ENCODE measurements around the gene CCN5. TPM values are rescaled to one million over a fixed set of nuclear protein-coding genes. Genes with fewer than 3 reads are reported as not detected.

Gene CCN5
- total and polyA plus RNA-seq, 2 of the 13 experiments (the other 11 are each of a cell fraction or from before 2014, with no cell fraction given): 0.12 TPM; not detected in 1

DNA sequence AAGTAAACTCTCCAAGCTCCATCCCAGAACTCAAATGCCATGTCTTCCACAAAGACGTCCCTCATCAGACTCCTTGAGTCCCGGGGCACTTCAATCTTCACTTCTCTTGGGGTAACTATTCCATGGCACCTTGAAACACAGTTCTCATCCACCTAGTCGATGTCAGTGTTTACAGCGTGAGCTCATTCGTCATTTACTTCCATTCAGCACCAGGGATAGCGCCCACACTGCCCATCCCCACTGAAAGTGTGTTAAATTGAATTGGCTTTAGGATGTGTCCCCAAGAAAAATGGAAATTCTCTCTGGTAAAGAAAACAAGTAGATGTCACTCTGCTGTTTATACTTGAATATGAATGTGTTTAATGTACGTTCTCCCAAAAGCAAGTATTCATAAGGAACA lies 61.8 kb downstream of the CCN5 start (continued):
- no peak for TF ChIP-seq ZNF564 (CRISPR knock-in tag; IDR thresholded peaks at IDR 0.05)
- TF ChIP-seq KDM3A (CRISPR knock-in tag; IDR thresholded peaks at IDR 0.05; ENCODE audit: low read depth): no peak
- TF ChIP-seq, protein P1, sequence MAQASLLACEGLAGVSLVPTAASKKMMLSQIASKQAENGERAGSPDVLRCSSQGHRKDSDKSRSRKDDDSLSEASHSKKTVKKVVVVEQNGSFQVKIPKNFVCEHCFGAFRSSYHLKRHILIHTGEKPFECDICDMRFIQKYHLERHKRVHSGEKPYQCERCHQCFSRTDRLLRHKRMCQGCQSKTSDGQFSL (CRISPR knock-in tag; IDR thresholded peaks at IDR 0.05): no peak
- no peak for TF ChIP-seq SP2 (CRISPR knock-in tag; IDR thresholded peaks at IDR 0.05)
- TF ChIP-seq HNRNPLL (IDR thresholded peaks at IDR 0.05; ENCODE audit: low read depth, low read length, poor library complexity, severe bottlenecking): no peak
- no peak for TF ChIP-seq HMGA1 (CRISPR knock-in tag; conservative IDR thresholded peaks at IDR 0.05)
- TF ChIP-seq CEBPG (CRISPR knock-in tag; IDR thresholded peaks at IDR 0.05): no peak
- no peak for TF ChIP-seq NCOA1 (CRISPR knock-in tag; IDR thresholded peaks at IDR 0.05)
- no peak for TF ChIP-seq ONECUT2 (CRISPR knock-in tag; IDR thresholded peaks at IDR 0.05)
- TF ChIP-seq BHLHE40 (IDR thresholded peaks at IDR 0.05; ENCODE audit: low read length): no peak
- TF ChIP-seq MED13 (CRISPR knock-in tag; IDR thresholded peaks at IDR 0.05): no peak
- TF ChIP-seq TOE1 (CRISPR knock-in tag; IDR thresholded peaks at IDR 0.05): no peak
- no peak for TF ChIP-seq HIVEP1 (CRISPR knock-in tag; IDR thresholded peaks at IDR 0.05)
- TF ChIP-seq KAT2B (IDR thresholded peaks at IDR 0.05; ENCODE audit: borderline replicate concordance, low read depth, low read length): no peak
- TF ChIP-seq NONO (IDR thresholded peaks at IDR 0.05): no peak
- TF ChIP-seq NONO (CRISPR knock-in tag; conservative IDR thresholded peaks at IDR 0.05): no peak
- no peak for TF ChIP-seq ZNF776 (CRISPR knock-in tag; IDR thresholded peaks at IDR 0.05)
- TF ChIP-seq RFX1 (IDR thresholded peaks at IDR 0.05): no peak
- TF ChIP-seq, protein P2, sequence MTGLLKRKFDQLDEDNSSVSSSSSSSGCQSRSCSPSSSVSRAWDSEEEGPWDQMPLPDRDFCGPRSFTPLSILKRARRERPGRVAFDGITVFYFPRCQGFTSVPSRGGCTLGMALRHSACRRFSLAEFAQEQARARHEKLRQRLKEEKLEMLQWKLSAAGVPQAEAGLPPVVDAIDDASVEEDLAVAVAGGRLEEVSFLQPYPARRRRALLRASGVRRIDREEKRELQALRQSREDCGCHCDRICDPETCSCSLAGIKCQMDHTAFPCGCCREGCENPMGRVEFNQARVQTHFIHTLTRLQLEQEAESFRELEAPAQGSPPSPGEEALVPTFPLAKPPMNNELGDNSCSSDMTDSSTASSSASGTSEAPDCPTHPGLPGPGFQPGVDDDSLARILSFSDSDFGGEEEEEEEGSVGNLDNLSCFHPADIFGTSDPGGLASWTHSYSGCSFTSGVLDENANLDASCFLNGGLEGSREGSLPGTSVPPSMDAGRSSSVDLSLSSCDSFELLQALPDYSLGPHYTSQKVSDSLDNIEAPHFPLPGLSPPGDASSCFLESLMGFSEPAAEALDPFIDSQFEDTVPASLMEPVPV (CRISPR knock-in tag; IDR thresholded peaks at IDR 0.05): no peak
- TF ChIP-seq, protein P3, sequence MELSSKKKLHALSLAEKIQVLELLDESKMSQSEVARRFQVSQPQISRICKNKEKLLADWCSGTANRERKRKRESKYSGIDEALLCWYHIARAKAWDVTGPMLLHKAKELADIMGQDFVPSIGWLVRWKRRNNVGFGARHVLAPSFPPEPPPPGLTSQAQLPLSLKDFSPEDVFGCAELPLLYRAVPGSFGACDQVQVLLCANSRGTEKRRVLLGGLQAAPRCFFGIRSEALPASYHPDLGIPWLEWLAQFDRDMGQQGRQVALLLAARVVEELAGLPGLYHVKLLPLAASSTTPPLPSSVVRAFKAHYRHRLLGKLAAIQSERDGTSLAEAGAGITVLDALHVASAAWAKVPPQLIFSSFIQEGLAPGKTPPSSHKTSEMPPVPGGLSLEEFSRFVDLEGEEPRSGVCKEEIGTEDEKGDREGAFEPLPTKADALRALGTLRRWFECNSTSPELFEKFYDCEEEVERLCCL (CRISPR knock-in tag; IDR thresholded peaks at IDR 0.05; ENCODE audit: borderline replicate concordance): no peak
- TF ChIP-seq, protein P4, sequence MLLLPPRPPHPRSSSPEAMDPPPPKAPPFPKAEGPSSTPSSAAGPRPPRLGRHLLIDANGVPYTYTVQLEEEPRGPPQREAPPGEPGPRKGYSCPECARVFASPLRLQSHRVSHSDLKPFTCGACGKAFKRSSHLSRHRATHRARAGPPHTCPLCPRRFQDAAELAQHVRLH (CRISPR knock-in tag; IDR thresholded peaks at IDR 0.05; ENCODE audit: borderline replicate concordance, low read depth): 0 out of 2 replicates have a peak, but pooled peaks have one; percentile 39
- TF ChIP-seq ZNF644 (CRISPR knock-in tag; IDR thresholded peaks at IDR 0.05; ENCODE audit: low read depth): 0 out of 2 replicates have a peak, but pooled peaks have one; percentile 32
- TF ChIP-seq, protein P5, sequence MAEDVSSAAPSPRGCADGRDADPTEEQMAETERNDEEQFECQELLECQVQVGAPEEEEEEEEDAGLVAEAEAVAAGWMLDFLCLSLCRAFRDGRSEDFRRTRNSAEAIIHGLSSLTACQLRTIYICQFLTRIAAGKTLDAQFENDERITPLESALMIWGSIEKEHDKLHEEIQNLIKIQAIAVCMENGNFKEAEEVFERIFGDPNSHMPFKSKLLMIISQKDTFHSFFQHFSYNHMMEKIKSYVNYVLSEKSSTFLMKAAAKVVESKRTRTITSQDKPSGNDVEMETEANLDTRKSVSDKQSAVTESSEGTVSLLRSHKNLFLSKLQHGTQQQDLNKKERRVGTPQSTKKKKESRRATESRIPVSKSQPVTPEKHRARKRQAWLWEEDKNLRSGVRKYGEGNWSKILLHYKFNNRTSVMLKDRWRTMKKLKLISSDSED (CRISPR knock-in tag; IDR thresholded peaks at IDR 0.05): no peak
- TF ChIP-seq IRF2 (CRISPR knock-in tag; IDR thresholded peaks at IDR 0.05): peak; percentile 16; the same call in 1 of the 2 replicates
- peak in 1 of 2 experiments; percentile 72; a peak in 1 of 4 replicates for TF ChIP-seq KLF16 (CRISPR knock-in tag; IDR thresholded peaks at IDR 0.05)
- no peak for TF ChIP-seq ZNF660 (CRISPR knock-in tag; IDR thresholded peaks at IDR 0.05; ENCODE audit: borderline replicate concordance, low read depth)
- TF ChIP-seq RXRA (CRISPR knock-in tag; IDR thresholded peaks at IDR 0.05): no peak
- no peak for TF ChIP-seq ZNF615 (CRISPR knock-in tag; IDR thresholded peaks at IDR 0.05; ENCODE audit: borderline replicate concordance)
- no peak for TF ChIP-seq TBL1XR1 (IDR thresholded peaks at IDR 0.05; ENCODE audit: borderline replicate concordance, low read length, partially characterized antibody)
- peak; percentile 60; the same call in 1 of the 2 replicates for TF ChIP-seq ZNF264 (CRISPR knock-in tag; IDR thresholded peaks at IDR 0.05)
- no peak for TF ChIP-seq SP4 (CRISPR knock-in tag; IDR thresholded peaks at IDR 0.05)
